Neural cell (in vitro differentiated cells): ENCODE data around the gene SNTB2. TPM values are rescaled to one million over a fixed set of nuclear protein-coding genes. Genes with fewer than 3 reads are reported as not detected.

Experiments used
- H2AFZ ChIP-seq: fragments of 200-600, 300-800 bp; sonication (generic), shearing (Covaris generic); 2 replicates; pipeline ENCODE4 v1.6.0; 2014; ENCODE audit warnings: low read depth, mild to moderate bottlenecking, antibody characterized with exemption, low read length, moderate library complexity
- H3F3A ChIP-seq: fragments of 200-600 bp; shearing (Covaris generic); 2 replicates; pipeline ENCODE4 v1.6.1; 2016; ENCODE audit warnings: mild to moderate bottlenecking, moderate library complexity, mixed read lengths, antibody characterized with exemption, low read length; ENCODE audit not compliant: insufficient read depth, poor library complexity, severe bottlenecking
- H3K27ac ChIP-seq: fragments of 200-600, 300-800 bp; sonication (generic), shearing (Covaris generic); 2 replicates; pipeline ENCODE4 v1.5.1; 2014; ENCODE audit warnings: mild to moderate bottlenecking, low read length, moderate library complexity
- H3K27me3 ChIP-seq: fragments of 300-800, 200-600 bp; sonication (generic), shearing (Covaris generic); 2 replicates; pipeline ENCODE4 v1.6.0; 2014; ENCODE audit warnings: mild to moderate bottlenecking, low read depth, low read length, moderate library complexity; ENCODE audit not compliant: insufficient read depth
- H3K36me3 ChIP-seq: fragments of 300-800, 200-600 bp; sonication (generic), shearing (Covaris generic); 2 replicates; pipeline ENCODE4 v1.5.1; 2014; ENCODE audit warnings: mild to moderate bottlenecking, antibody characterized with exemption, low read length, moderate library complexity; ENCODE audit not compliant: insufficient read depth
- H3K4me2 ChIP-seq: fragments of 300-800, 200-600 bp; sonication (generic), shearing (Covaris generic); 2 replicates; pipeline ENCODE4 v1.6.0; 2014; ENCODE audit warnings: mild to moderate bottlenecking, low read length
- H3K4me3 ChIP-seq: fragments of 300-800, 200-600 bp; sonication (generic), shearing (Covaris generic); 2 replicates; pipeline ENCODE4 v1.5.1; 2014; ENCODE audit warnings: mild to moderate bottlenecking, low read length, moderate library complexity
- H3K79me2 ChIP-seq: fragments of 200-600 bp; shearing (Covaris generic); replicated peaks from 2 replicates; pipeline ENCODE4 v1.6.0; 2014; ENCODE audit warnings: mild to moderate bottlenecking, low read length, moderate library complexity; ENCODE audit not compliant: insufficient read depth
- H3K9ac ChIP-seq: fragments of 300-800, 200-600 bp; sonication (generic), shearing (Covaris generic); 2 replicates; pipeline ENCODE4 v1.6.1; 2016; ENCODE audit warnings: mild to moderate bottlenecking, low read length, mixed read lengths
- H3K9me2 ChIP-seq: fragments of 200-600 bp; shearing (Covaris generic); 2 replicates; pipeline ENCODE4 v1.6.1; 2016; ENCODE audit warnings: mild to moderate bottlenecking, low read length, mixed read lengths; ENCODE audit not compliant: insufficient read depth
- H3K9me3 ChIP-seq: fragments of 200-600, 300-800 bp; sonication (generic), shearing (Covaris generic); 2 replicates; pipeline ENCODE4 v1.6.1; 2016; ENCODE audit warnings: mild to moderate bottlenecking, mixed run types, low read length, moderate library complexity, mixed read lengths
- H4K20me1 ChIP-seq: fragments of 200-600 bp; shearing (Covaris generic); 2 replicates; pipeline ENCODE4 v1.6.1; 2016; ENCODE audit warnings: mild to moderate bottlenecking, mixed run types; ENCODE audit not compliant: insufficient read depth
- EP300 ChIP-seq: fragments of 450-650 bp; conservative IDR thresholded peaks from 2 replicates; pipeline ENCODE4 v1.6.1; 2014; ENCODE audit warnings: antibody characterized with exemption, mild to moderate bottlenecking, moderate library complexity; ENCODE audit not compliant: poor library complexity, severe bottlenecking
- EZH2 ChIP-seq: fragments of 200-600, 300-800 bp; shearing (Covaris generic), sonication (generic); IDR thresholded peaks from 2 replicates; pipeline ENCODE4 v1.6.1; 2014; ENCODE audit warnings: antibody characterized with exemption, low read length, borderline replicate concordance, mild to moderate bottlenecking; ENCODE audit not compliant: insufficient read depth, poor library complexity, severe bottlenecking
- MXI1 ChIP-seq: fragments of 450-650 bp; conservative IDR thresholded peaks from 2 replicates; pipeline ENCODE4 v1.6.1; 2014; ENCODE audit warnings: antibody characterized with exemption, mild to moderate bottlenecking; ENCODE audit not compliant: poor library complexity, severe bottlenecking
- POLR2AphosphoS5 ChIP-seq: IDR thresholded peaks from 2 replicates; pipeline ENCODE4 v1.6.1; 2012
- RAD21 ChIP-seq: fragments of 450-650 bp; conservative IDR thresholded peaks from 2 replicates; pipeline ENCODE4 v1.6.1; 2014; ENCODE audit warnings: antibody characterized with exemption, mild to moderate bottlenecking, moderate library complexity
- SMC3 ChIP-seq: fragments of 450-650 bp; conservative IDR thresholded peaks from 2 replicates; pipeline ENCODE4 v1.6.1; 2014; ENCODE audit warnings: antibody characterized with exemption, mild to moderate bottlenecking, moderate library complexity; ENCODE audit not compliant: poor library complexity
- TAF1 ChIP-seq: IDR thresholded peaks from 2 replicates; pipeline ENCODE4 v1.6.1; 2012; ENCODE audit warnings: low read depth
- polyA plus RNA-seq: library from polyadenylated mRNA; depleted of rRNA; stranded (reverse); fragments of >200 nt; gene quantifications from 2 replicates; pipeline ENCODE4 v1.2.3, GENCODE V29; 2014
- TF ChIP-seq, protein P1 (sequence below): IDR thresholded peaks from 2 replicates; pipeline ENCODE4 v1.6.1; 2012; ENCODE audit warnings: borderline replicate concordance
- TF ChIP-seq, protein P2 (sequence below): fragments of 450-650 bp; IDR thresholded peaks from 2 replicates; pipeline ENCODE4 v1.5.1; 2014; ENCODE audit warnings: antibody characterized with exemption, mild to moderate bottlenecking, moderate library complexity; ENCODE audit not compliant: poor library complexity, severe bottlenecking

SNTB2 gene
- polyA plus RNA-seq, 1 donor from 2014 or later, result 7.0 TPM

DNA sequence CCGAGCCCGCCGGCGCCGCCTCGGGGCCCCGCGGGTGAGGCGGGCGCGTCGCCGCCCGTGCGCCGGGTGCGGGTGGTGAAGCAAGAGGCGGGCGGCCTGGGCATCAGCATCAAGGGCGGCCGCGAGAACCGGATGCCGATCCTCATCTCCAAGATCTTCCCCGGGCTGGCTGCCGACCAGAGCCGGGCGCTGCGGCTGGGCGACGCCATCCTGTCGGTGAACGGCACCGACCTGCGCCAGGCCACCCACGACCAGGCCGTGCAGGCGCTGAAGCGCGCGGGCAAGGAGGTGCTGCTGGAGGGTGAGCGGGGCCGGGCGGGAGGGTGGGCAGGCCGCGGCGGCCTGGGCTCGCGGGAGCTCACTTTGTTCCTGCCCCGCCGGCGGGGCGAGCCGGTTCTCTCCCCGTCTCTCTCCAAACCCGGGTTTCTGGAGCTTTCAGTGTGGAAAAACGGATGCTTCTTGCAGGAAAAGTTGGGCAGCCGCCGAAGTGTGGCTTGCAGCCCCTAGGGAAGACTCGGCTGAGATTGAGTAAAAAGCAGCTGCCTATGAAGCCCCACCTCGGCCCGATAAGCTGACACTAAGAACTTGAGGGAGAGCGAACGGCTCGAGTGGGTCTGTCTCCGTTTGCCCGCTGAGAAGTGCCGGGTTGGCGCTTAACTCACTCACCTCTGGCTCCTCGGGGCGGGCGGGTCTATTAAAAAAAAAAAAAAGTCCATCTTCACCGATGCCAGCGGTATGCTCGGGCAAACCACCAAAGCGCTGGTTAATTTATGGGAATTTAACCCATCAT, 677 bp downstream of the SNTB2 start:
- Histone ChIP-seq H3K36me3 (no peaks in the 10 kb centered on the region), H3K9ac (peak overlapping the region; percentile 70), H3K27me3 (no peaks in the 10 kb centered on the region), H3F3A (peaks cover 7% of the 10 kb centered on the region), H3K27ac (peak overlapping the region; percentile 12), H3K4me2 (peak overlapping the region; percentile 83), H3K9me2 (no peaks in the 10 kb centered on the region), H3K79me2 (peaks cover 25% of the 10 kb centered on the region), H3K4me3 (peak overlapping the region; percentile 84), H2AFZ (no peak overlapping the region), H3K9me3 (no peaks in the 10 kb centered on the region), H4K20me1 (no peaks in the 10 kb centered on the region)
- no peak for TF ChIP-seq EZH2
- no peak for TF ChIP-seq EP300
- TF ChIP-seq, protein P1, sequence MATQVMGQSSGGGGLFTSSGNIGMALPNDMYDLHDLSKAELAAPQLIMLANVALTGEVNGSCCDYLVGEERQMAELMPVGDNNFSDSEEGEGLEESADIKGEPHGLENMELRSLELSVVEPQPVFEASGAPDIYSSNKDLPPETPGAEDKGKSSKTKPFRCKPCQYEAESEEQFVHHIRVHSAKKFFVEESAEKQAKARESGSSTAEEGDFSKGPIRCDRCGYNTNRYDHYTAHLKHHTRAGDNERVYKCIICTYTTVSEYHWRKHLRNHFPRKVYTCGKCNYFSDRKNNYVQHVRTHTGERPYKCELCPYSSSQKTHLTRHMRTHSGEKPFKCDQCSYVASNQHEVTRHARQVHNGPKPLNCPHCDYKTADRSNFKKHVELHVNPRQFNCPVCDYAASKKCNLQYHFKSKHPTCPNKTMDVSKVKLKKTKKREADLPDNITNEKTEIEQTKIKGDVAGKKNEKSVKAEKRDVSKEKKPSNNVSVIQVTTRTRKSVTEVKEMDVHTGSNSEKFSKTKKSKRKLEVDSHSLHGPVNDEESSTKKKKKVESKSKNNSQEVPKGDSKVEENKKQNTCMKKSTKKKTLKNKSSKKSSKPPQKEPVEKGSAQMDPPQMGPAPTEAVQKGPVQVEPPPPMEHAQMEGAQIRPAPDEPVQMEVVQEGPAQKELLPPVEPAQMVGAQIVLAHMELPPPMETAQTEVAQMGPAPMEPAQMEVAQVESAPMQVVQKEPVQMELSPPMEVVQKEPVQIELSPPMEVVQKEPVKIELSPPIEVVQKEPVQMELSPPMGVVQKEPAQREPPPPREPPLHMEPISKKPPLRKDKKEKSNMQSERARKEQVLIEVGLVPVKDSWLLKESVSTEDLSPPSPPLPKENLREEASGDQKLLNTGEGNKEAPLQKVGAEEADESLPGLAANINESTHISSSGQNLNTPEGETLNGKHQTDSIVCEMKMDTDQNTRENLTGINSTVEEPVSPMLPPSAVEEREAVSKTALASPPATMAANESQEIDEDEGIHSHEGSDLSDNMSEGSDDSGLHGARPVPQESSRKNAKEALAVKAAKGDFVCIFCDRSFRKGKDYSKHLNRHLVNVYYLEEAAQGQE, result peak; percentile 4
- no peak for TF ChIP-seq TAF1

DNA sequence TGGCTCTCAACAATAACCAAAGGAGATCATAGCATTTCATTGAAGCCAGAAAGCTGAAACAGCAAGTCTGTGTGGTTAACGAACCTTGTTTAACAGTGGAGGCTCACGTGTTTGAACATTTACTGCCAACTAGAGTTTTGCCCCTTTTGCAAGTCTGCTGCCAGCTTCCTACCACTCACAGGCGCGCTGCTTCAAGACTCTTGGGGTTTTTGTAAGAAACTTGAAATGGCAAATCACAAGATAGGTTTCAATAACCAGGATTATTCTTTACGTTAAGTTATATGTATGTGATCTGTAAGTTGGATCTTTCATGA, 1.2 kb downstream of the SNTB2 start:
- peak overlapping the region; percentile 84 for H3K4me3 ChIP-seq
- peaks cover 7% of the 10 kb centered on the region for H3F3A ChIP-seq
- H3K4me2 ChIP-seq, result peak overlapping the region; percentile 83
- H3K9me3 ChIP-seq, result no peaks in the 10 kb centered on the region
- H3K36me3 ChIP-seq, result no peaks in the 10 kb centered on the region
- TF ChIP-seq MXI1, result peak; percentile 76
- TF ChIP-seq POLR2AphosphoS5, result no peak
- no peaks in the 10 kb centered on the region for H4K20me1 ChIP-seq
- no peaks in the 10 kb centered on the region for H3K27me3 ChIP-seq
- H3K27ac ChIP-seq, result peak overlapping the region; percentile 12
- no peak overlapping the region for H2AFZ ChIP-seq
- no peaks in the 10 kb centered on the region for H3K9me2 ChIP-seq
- H3K79me2 ChIP-seq, result peaks cover 25% of the 10 kb centered on the region
- peak overlapping the region; percentile 70 for H3K9ac ChIP-seq

DNA sequence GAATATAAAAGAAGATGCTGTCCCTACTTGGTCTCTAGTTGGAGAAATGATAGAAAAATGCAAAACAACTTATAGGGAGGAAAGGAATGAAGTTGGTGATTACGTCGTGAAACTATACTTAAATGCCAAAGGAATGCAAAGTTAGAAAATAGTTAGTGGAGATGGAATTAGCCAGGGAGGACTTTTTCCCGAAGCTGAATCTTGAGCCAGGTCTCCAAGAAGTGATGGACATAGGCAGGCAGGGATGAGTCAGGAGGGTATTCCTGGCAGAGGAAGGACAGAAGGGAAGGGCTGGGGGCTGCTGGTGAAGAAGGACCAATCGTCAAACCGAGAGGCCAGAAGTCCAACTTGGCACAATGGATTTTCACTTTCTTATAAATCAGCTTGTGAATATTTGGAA, 1.8 kb downstream of the SNTB2 start:
- Histone ChIP-seq H3K27ac (no peak overlapping the region), H3K9ac (peak overlapping the region; percentile 70)

More for the DNA sequence above, 1.8 kb downstream of the SNTB2 start:
- no peak overlapping the region for H2AFZ ChIP-seq
- H3K4me2 ChIP-seq, result peak overlapping the region; percentile 83
- H3K9me3 ChIP-seq, result no peaks in the 10 kb centered on the region
- peaks cover 7% of the 10 kb centered on the region for H3F3A ChIP-seq
- no peaks in the 10 kb centered on the region for H3K9me2 ChIP-seq
- peak overlapping the region; percentile 84 for H3K4me3 ChIP-seq
- TF ChIP-seq EZH2 (no peak), TAF1 (no peak), EP300 (no peak), POLR2AphosphoS5 (no peak), MXI1 (no peak), SMC3 (no peak), RAD21 (no peak)
- TF ChIP-seq, protein P2, sequence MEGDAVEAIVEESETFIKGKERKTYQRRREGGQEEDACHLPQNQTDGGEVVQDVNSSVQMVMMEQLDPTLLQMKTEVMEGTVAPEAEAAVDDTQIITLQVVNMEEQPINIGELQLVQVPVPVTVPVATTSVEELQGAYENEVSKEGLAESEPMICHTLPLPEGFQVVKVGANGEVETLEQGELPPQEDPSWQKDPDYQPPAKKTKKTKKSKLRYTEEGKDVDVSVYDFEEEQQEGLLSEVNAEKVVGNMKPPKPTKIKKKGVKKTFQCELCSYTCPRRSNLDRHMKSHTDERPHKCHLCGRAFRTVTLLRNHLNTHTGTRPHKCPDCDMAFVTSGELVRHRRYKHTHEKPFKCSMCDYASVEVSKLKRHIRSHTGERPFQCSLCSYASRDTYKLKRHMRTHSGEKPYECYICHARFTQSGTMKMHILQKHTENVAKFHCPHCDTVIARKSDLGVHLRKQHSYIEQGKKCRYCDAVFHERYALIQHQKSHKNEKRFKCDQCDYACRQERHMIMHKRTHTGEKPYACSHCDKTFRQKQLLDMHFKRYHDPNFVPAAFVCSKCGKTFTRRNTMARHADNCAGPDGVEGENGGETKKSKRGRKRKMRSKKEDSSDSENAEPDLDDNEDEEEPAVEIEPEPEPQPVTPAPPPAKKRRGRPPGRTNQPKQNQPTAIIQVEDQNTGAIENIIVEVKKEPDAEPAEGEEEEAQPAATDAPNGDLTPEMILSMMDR, result no peak
- TF ChIP-seq, protein P1, result no peak
- no peaks in the 10 kb centered on the region for H3K27me3 ChIP-seq
- H4K20me1 ChIP-seq, result no peaks in the 10 kb centered on the region
- H3K79me2 ChIP-seq, result peaks cover 28% of the 10 kb centered on the region
- H3K36me3 ChIP-seq, result no peaks in the 10 kb centered on the region
